HepG2 (cell line): ENCODE measurements around the gene AP1M1. TPM values are rescaled to one million over a fixed set of nuclear protein-coding genes. Genes with fewer than 3 reads are reported as not detected.

ENCODE experiments used
- ARID3A ChIP-seq: IDR thresholded peaks from 2 replicates; pipeline ENCODE4 v1.6.1; 2012; ENCODE audit warnings: low read depth, low read length, improper control_type of control experiment
- GMEB2 ChIP-seq: IDR thresholded peaks from 2 replicates; pipeline ENCODE4 v1.6.1; 2016; ENCODE audit warnings: missing biosample characterization, missing genetic modification reagents, low read depth
- KDM4B ChIP-seq: sonication (generic); formaldehyde crosslinking; IDR thresholded peaks from 2 replicates; pipeline ENCODE4 v1.4.0; 2020; ENCODE audit warnings: missing genetic modification reagents
- NBN ChIP-seq: fragments of 450-650 bp; conservative IDR thresholded peaks from 2 replicates; pipeline ENCODE4 v1.6.1; 2017
- NR2F6 ChIP-seq, 2 experiments: IDR thresholded peaks; 2 replicates each; pipeline ENCODE4 v1.6.1; 2016; ENCODE audit warnings: antibody characterized with exemption in 1 of 2, mild to moderate bottlenecking in 1 of 2
- RXRB ChIP-seq: IDR thresholded peaks from 2 replicates; pipeline ENCODE4 v1.6.1; 2016; ENCODE audit warnings: borderline replicate concordance, missing genetic modification reagents, missing compliant biosample characterization
- SALL1 ChIP-seq: sonication (generic); formaldehyde crosslinking; IDR thresholded peaks from 2 replicates; pipeline ENCODE4 v1.8.0; 2022; ENCODE audit warnings: mild to moderate bottlenecking, missing genetic modification reagents
- SATB2 ChIP-seq: sonication (generic); formaldehyde crosslinking; IDR thresholded peaks from 2 replicates; pipeline ENCODE4 v1.5.0; 2020; ENCODE audit warnings: missing genetic modification reagents
- SOX6 ChIP-seq, 2 experiments: fragments of 450-650 bp in 1 of 2; sonication (generic) in 1 of 2; formaldehyde crosslinking in 1 of 2; IDR thresholded peaks; 2 replicates each; pipeline versions ENCODE4 v1.4.0 to v1.6.1; 2017 to 2020; ENCODE audit warnings: antibody characterized with exemption in 1 of 2, mild to moderate bottlenecking in 1 of 2, missing genetic modification reagents in 1 of 2
- TARDBP ChIP-seq: sonication (generic); formaldehyde crosslinking; IDR thresholded peaks from 2 replicates; pipeline ENCODE4 v1.8.0; 2022; ENCODE audit warnings: mild to moderate bottlenecking, missing genetic modification reagents
- TCF12 ChIP-seq, 2 experiments: fragments of 450-650 bp in 1 of 2; sonication (generic) in 1 of 2; formaldehyde crosslinking in 1 of 2; IDR thresholded peaks; 2 replicates each; pipeline versions ENCODE4 v1.6.1 to v1.8.0; 2017 to 2022; ENCODE audit warnings: antibody characterized with exemption in 1 of 2, mild to moderate bottlenecking in 1 of 2, missing genetic modification reagents in 1 of 2, moderate library complexity in 1 of 2
- ZNF12 ChIP-seq: sonication (generic); formaldehyde crosslinking; IDR thresholded peaks from 2 replicates; pipeline ENCODE4 v1.5.0; 2020; ENCODE audit warnings: missing genetic modification reagents
- ZNF253 ChIP-seq: sonication (generic); formaldehyde crosslinking; IDR thresholded peaks from 2 replicates; pipeline ENCODE4 v1.8.0; 2022; ENCODE audit warnings: mild to moderate bottlenecking, missing genetic modification reagents, borderline replicate concordance
- ZNF512 ChIP-seq: sonication (generic); formaldehyde crosslinking; IDR thresholded peaks from 2 replicates; pipeline ENCODE4 v1.4.0; 2020; ENCODE audit warnings: mild to moderate bottlenecking, missing genetic modification reagents
- ZNF512B ChIP-seq: sonication (generic); formaldehyde crosslinking; IDR thresholded peaks from 2 replicates; pipeline ENCODE4 v1.5.1; 2020; ENCODE audit warnings: missing genetic modification reagents, mild to moderate bottlenecking, borderline replicate concordance
- ZNF546 ChIP-seq: sonication (generic); formaldehyde crosslinking; conservative IDR thresholded peaks from 2 replicates; pipeline ENCODE4 v1.8.1; 2023; ENCODE audit warnings: mild to moderate bottlenecking, missing genetic modification reagents
- ZNF687 ChIP-seq: sonication (generic); formaldehyde crosslinking; IDR thresholded peaks from 2 replicates; pipeline ENCODE4 v1.5.1; 2020; ENCODE audit warnings: mild to moderate bottlenecking, missing genetic modification reagents, moderate library complexity
- ZNF720 ChIP-seq: sonication (generic); formaldehyde crosslinking; IDR thresholded peaks from 2 replicates; pipeline ENCODE4 v1.4.0; 2020; ENCODE audit warnings: missing genetic modification reagents
- polyA plus RNA-seq, 8 experiments: library from polyadenylated mRNA; depleted of rRNA in 3 of 8; stranded (reverse) in 7 of 8; unstranded in 1 of 8; fragments of >200 nt; fragmentation: Illumina TruSeq in 4 of 8; extraction: Trizol in 4 of 8; gene quantifications; 2 replicates each; pipeline versions ENCODE4 v1.2.1 to v1.2.3, GENCODE V29; 2011 to 2016; ENCODE audit warnings: low read depth in 4 of 8, missing spikeins in 1 of 8, mixed read lengths in 1 of 8; ENCODE audit not compliant: insufficient read depth in 1 of 8
- total RNA-seq, 5 experiments: library from RNA; depleted of rRNA; stranded (reverse); fragments of >200 nt; fragmentation: Illumina TruSeq; extraction: Trizol; gene quantifications; 2 replicates each; pipeline ENCODE4 v1.2.3, GENCODE V29; 2016; ENCODE audit warnings: low read depth in 1 of 5

The AP1M1 gene
- total and polyA plus RNA-seq, 2 of the 13 experiments (the other 11 are each of a cell fraction or from before 2014, with no cell fraction given) = 34.4 to 46.1 TPM

GRCh38 chr19:16262618-16263017, 64.9 kb downstream of the AP1M1 start (continued):
- TF ChIP-seq GMEB2 = no peak
- peak; percentile 61; the same call in 1 of the 2 replicates for TF ChIP-seq SALL1
- TF ChIP-seq ZNF12 (CRISPR knock-in tag) = no peak
- no peak for TF ChIP-seq ZNF546 (CRISPR knock-in tag)
- TF ChIP-seq ZNF253 (CRISPR knock-in tag) = no peak
- TF ChIP-seq ZNF720 (CRISPR knock-in tag) = no peak
- TF ChIP-seq RXRB (CRISPR knock-in tag) = peak; percentile 22; the same call in 1 of the 2 replicates
- no peak for TF ChIP-seq KDM4B (CRISPR knock-in tag)
- TF ChIP-seq TARDBP (CRISPR knock-in tag) = peak; percentile 34; the same call in 1 of the 2 replicates
- TF ChIP-seq SOX6 (IDR thresholded peaks at IDR 0.05) = no peak
- TF ChIP-seq SOX6 (CRISPR knock-in tag; IDR thresholded peaks at IDR 0.05) = peak; percentile 62
- no peak for TF ChIP-seq ARID3A
- no peak for TF ChIP-seq NBN
- TF ChIP-seq SATB2 = no peak
- TF ChIP-seq ZNF512B = peak; percentile 89
- no peak for TF ChIP-seq ZNF512 (CRISPR knock-in tag)
- TF ChIP-seq NR2F6 (IDR thresholded peaks at IDR 0.05) = peak; percentile 61
- TF ChIP-seq NR2F6 (CRISPR knock-in tag; IDR thresholded peaks at IDR 0.05) = peak; percentile 68; the same call in 1 of the 2 replicates
- no peak for TF ChIP-seq TCF12 (IDR thresholded peaks at IDR 0.05)
- TF ChIP-seq TCF12 (CRISPR knock-in tag; IDR thresholded peaks at IDR 0.05) = no peak
- peak; percentile 26; the same call in 1 of the 2 replicates for TF ChIP-seq ZNF687 (CRISPR knock-in tag)
